HUES64 (cell line): Measurements from ENCODE around the gene EEF1E1.

Experiments used
- H3K27ac ChIP-seq: 2 replicates; pipeline ENCODE4 v1.7.0; 2013; ENCODE audit warnings: low read depth, low read length, inconsistent platforms
- H3K27me3 ChIP-seq: 2 replicates; pipeline ENCODE4 v1.6.1; 2013; ENCODE audit warnings: mild to moderate bottlenecking, low read length; ENCODE audit not compliant: insufficient read depth
- H3K36me3 ChIP-seq: 2 replicates; pipeline ENCODE4 v1.6.1; 2013; ENCODE audit warnings: mild to moderate bottlenecking, low read length; ENCODE audit not compliant: insufficient read depth
- H3K4me1 ChIP-seq: 2 replicates; pipeline ENCODE4 v1.6.1; 2013; ENCODE audit warnings: mild to moderate bottlenecking, low read length, moderate library complexity; ENCODE audit not compliant: insufficient read depth
- H3K4me3 ChIP-seq: 2 replicates; pipeline ENCODE4 v1.5.1; 2013; ENCODE audit warnings: mild to moderate bottlenecking, low read length, moderate library complexity
- H3K9ac ChIP-seq: 2 replicates; pipeline ENCODE4 v1.6.1; 2013; ENCODE audit warnings: mild to moderate bottlenecking, low read depth, low read length
- H3K9me3 ChIP-seq: 2 replicates; pipeline ENCODE4 v1.6.1; 2013; ENCODE audit warnings: low read depth, low read length; ENCODE audit not compliant: insufficient read depth
- WGBS: fragments of 150-250, 120-280 bp; methylation state at CpG from one replicate; pipeline ENCODE4 v1.1.7; 2013; ENCODE audit warnings: missing lambda C conversion rate; 5-methylcytosine and 5-hydroxymethylcytosine counted together

EEF1E1 gene

DNA sequence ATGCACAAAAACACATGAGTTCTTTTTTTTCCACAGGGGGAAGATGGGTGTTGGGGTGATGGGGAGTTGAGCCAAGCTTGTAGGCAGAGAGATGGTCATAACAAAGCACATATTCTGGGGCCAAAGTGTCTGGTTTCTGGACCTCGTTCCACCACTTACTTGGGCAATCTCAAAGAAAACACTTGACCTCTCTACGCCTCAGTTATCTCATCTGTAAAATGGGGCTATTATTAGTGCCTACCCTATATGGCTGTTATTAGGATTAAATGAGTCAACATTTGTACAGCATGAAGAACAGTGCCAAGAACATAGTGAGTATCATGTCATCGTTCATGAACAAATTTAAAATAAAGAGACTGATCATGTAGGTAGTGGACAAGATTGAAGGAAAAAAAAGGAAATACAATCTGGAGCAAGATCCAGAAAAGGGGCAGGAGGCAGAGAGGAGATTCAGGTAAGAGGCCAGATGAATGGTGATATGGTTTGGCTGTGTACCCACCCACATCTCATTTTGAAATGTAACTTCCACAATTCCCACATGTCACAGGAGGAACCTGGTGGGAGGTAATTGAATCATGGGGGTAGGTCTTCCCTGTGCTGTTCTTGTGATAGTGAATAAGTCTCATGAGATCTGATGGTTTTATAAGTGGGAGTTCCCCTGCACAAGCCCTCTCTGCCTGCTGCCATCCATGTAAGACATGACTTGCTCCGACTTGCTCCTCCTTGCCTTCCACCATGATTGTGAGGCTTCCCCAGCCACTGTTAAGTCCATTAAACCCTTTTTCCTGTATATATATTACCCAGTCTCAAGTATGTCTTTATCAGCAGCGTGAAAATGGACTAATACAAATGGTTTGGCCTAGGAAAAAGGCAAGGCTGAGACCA is 14.2 kb downstream of the EEF1E1 start:
- no peak overlapping the region for H3K27ac ChIP-seq
- H3K9me3 ChIP-seq, result peaks cover 13% of the 10 kb centered on the region; the same call in 1 of the 2 replicates
- no peaks in the 10 kb centered on the region for H3K4me1 ChIP-seq
- H3K9ac ChIP-seq, result no peak overlapping the region
- 97% methylated on average over 4 of the region's 5 CpGs for WGBS
- H3K36me3 ChIP-seq, result peaks cover 93% of the 10 kb centered on the region
- H3K27me3 ChIP-seq, result no peaks in the 10 kb centered on the region
- H3K4me3 ChIP-seq, result no peak overlapping the region

DNA sequence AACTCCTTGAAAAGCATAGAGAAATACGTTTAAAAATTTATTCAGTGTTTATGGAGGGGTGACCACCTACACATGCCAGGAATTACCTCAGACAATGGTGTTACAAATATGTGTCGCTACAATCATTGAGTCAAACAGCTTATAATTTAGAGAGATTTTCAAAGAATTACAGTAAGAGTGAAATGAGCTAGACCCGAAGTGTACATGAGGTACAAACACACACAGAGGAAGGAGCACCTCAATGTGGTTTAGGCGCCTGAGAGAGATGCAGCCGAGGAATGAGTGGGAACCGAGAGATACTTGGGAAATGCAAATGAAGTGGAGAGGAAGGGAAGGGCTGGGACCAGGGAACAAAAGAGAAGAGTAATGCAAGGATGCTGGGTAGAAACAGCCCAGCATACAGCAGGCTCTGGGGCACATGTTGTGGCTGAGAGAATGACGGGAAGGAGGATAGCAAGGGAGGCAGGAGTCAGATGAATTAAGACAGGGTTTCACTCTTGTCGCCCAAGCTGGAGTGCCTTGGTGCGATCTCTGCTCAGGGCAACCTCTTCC is 15.5 kb downstream of the EEF1E1 start:
- Histone ChIP-seq H3K27ac (no peak overlapping the region), H3K9ac (no peak overlapping the region), H3K36me3 (peaks cover 87% of the 10 kb centered on the region), H3K27me3 (no peaks in the 10 kb centered on the region), H3K4me1 (no peaks in the 10 kb centered on the region), H3K9me3 (peaks cover 13% of the 10 kb centered on the region; the same call in 1 of the 2 replicates), H3K4me3 (no peak overlapping the region)
- WGBS, result 88% methylated on average over 9 of the region's 9 CpGs

DNA sequence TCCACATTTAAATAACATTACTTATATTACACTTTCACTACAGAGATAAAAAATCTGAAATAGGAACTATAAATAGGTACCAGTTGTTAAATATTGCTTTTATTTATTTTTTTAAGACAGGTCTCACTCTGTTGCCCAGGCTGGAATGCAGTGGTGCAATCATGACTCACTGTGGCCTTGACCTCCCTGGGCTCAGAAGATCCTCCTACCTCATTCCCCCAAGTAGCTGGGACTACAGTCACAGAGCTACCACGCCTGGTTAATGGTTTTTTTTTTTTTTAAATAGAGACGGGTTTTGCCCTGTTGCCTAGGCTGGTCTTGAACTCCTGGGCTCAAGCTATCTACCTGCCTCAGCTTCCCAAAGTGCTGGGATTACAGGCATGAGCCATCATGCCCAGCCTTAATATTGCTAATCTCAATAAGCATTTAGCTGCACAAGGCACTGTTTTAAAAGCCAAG is 17.3 kb downstream of the EEF1E1 start:
- Histone ChIP-seq H3K27ac (no peak overlapping the region), H3K9me3 (peaks cover 13% of the 10 kb centered on the region; the same call in 1 of the 2 replicates), H3K27me3 (no peaks in the 10 kb centered on the region), H3K36me3 (peaks cover 87% of the 10 kb centered on the region), H3K4me1 (no peaks in the 10 kb centered on the region), H3K4me3 (no peak overlapping the region), H3K9ac (no peak overlapping the region)
- WGBS, result 84% methylated on average over 2 of the region's 2 CpGs

DNA sequence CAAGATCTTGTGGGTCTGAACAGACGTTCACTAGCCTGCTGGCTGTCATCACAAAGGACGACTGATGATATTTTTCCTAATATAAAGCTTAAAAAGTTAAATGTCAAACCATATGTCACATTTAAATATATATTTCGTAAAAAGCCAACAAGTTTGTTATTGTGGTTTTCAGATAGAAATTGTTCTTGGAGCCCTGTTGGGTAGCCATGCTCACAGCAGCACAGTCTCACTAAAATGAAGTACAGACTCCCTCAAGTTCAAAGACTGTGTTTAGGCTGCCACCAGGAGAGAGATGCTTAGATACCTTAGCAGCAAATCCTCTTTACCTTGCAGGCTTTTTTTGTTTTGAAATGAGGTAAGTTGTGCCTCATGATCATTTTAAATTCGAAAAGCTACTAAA is 17.8 kb downstream of the EEF1E1 start:
- no peak overlapping the region for H3K4me3 ChIP-seq
- peaks cover 87% of the 10 kb centered on the region for H3K36me3 ChIP-seq
- 83% methylated on average over 2 of the region's 4 CpGs for WGBS
- no peak overlapping the region for H3K27ac ChIP-seq
- no peak overlapping the region for H3K9ac ChIP-seq
- no peaks in the 10 kb centered on the region for H3K4me1 ChIP-seq
- no peaks in the 10 kb centered on the region for H3K27me3 ChIP-seq
- peaks cover 11% of the 10 kb centered on the region; the same call in 1 of the 2 replicates for H3K9me3 ChIP-seq

DNA sequence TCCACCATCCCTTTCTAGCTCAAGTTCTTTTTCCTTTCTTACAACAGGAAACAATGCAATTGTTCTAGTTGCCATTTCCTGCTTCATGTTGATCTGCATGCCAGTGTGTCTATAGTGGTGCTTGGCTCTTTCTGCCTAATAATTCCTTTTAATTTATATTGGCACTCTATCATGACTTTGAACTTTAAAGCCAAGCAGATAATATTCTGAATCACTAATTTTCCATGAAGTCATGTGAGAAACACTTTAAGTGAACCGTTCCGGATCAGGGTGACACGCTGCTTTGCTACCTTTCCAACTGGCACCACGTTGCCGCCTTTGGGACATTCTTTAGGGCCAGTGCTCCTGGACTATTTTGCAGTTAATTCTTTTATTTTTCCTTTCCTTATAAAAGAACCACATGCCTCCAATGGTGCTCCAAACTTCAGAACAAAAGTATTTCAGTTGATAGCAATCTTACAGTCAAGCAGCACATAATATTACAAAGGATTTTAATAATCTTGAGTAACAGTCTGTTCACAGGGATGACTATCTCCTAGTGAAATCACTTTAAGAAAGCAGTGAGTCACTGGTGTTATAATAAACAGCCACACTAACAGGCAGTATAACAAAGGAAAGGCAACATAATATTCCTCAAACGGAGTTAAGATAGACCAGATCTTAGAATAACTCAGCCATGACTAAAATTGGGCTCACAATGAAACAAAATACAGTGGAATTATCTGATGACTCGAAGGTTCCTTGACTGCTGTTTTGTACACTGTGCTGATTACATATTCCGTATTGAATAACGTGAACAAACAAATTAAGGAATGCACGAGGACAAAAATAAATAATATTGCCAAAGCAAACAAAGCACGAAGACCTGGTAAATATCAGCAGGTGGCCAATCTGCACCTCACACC is 19.1 kb downstream of the EEF1E1 start:
- Histone ChIP-seq H3K36me3 (peaks cover 87% of the 10 kb centered on the region), H3K4me1 (no peaks in the 10 kb centered on the region)

DNA sequence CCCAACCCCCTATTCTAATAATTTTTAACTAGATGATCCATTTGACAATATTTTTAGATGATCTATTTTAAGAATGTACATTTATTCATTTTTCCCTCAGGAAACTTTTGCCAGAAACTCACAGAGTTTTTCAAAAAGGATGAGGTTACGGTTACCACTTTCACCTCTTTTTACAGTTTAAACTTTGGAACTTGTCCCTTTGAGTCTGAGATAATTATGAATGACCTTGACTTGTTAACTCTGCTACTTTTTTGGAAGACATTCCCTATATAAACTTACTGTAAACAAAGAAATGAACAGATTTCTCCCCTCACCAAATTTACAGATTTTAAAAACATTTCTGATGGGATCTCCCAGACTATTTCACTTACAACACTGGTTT is 19.8 kb downstream of the EEF1E1 start:
- H3K36me3 ChIP-seq, result peaks cover 84% of the 10 kb centered on the region
- no peak overlapping the region for H3K9ac ChIP-seq
- WGBS, result 100% methylated on average over 1 of the region's 1 CpG
- no peak overlapping the region for H3K27ac ChIP-seq
- no peaks in the 10 kb centered on the region for H3K9me3 ChIP-seq
- H3K27me3 ChIP-seq, result no peaks in the 10 kb centered on the region
- H3K4me1 ChIP-seq, result no peaks in the 10 kb centered on the region
- no peak overlapping the region for H3K4me3 ChIP-seq

More for the DNA sequence above, 19.1 kb downstream of the EEF1E1 start:
- Histone ChIP-seq H3K27ac (no peak overlapping the region), H3K27me3 (no peaks in the 10 kb centered on the region), H3K4me3 (no peak overlapping the region), H3K9ac (no peak overlapping the region), H3K9me3 (no peaks in the 10 kb centered on the region)
- 82% methylated on average over 11 of the region's 11 CpGs for WGBS

DNA sequence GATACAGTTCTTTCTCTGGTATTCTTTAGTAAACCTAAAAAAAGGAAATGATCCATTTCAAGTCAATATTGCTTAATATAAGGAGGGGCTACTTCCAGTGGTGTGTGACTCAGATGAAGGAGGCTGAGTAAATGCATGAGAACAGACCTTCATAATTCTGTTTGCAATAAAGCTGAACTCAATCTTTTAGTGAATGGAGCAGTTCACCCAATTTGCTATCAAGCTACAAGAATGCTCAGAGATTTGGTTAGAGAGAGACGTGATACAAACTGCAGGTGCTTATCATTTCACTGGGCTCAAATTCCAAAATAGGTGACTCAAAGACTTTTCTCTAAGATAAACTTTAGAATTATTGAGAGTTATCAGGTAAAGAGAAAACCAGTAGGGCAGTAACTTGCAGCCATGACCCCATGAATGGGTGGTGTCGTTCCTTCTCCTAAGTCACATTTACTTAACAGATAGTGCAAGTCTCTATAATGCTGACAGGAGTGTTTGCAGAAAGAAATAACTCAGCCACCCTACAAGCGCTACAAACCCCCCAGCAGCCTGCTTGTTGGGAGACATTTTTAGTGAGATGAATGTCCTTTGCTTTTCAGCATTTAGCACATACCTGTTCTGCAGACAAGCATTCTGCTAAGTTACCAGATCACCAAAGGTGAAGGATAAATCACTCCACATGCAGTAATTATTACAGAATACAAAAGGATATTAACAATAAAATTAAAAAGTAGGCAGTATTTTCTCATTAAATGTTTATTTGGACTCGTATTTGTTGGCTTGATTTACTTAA is 21.8 kb downstream of the EEF1E1 start:
- Histone ChIP-seq H3K27ac (no peak overlapping the region), H3K9ac (no peak overlapping the region), H3K4me1 (no peaks in the 10 kb centered on the region), H3K27me3 (no peaks in the 10 kb centered on the region), H3K36me3 (peaks cover 67% of the 10 kb centered on the region), H3K9me3 (no peaks in the 10 kb centered on the region), H3K4me3 (no peak overlapping the region)
- 96% methylated on average over 2 of the region's 4 CpGs for WGBS

DNA sequence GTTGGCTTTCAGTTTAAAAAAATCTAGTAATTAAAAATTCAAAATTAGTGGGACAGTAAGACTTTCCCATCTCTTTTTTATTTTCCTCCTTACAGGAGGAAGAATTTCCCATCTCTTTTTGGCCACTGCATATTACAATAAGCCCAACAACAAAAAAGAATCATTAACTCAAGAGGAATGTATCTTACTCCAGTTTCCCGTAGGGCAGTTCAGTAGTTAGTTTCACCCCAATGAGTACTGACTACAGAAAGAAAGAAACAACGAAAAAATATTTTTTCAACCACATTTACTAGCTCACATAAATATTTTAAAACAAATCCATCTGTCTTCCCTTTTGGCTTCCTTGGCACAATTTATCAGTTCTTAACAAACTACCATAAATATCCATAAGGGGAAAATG is 23.2 kb downstream of the EEF1E1 start:
- H3K4me3 ChIP-seq, result no peak overlapping the region
- H3K27me3 ChIP-seq, result no peaks in the 10 kb centered on the region
- WGBS, result 95% methylated on average over 2 of the region's 2 CpGs
- H3K36me3 ChIP-seq, result peaks cover 57% of the 10 kb centered on the region
- no peak overlapping the region for H3K27ac ChIP-seq
- no peaks in the 10 kb centered on the region for H3K9me3 ChIP-seq
- H3K4me1 ChIP-seq, result no peaks in the 10 kb centered on the region
- no peak overlapping the region for H3K9ac ChIP-seq

DNA sequence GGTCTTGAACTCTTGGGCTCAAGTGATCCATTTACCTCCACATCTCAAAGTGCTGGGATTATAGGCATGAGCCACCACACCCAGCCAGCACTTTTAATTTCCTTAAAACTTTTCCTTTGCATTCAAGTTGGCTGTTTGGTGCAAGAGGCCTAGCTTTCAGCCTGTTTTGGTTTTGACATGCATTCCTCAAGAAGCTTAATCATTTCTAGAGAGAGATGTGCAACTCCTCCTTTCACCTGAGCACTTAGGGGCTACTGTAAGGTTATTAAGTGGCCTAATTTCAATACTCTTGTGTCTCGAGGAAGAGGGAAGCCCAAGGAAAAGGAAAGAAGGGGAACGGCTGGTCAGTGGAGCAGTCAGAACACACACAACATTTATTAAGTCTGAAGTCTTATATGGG is 24.4 kb downstream of the EEF1E1 start:
- WGBS, result 96% methylated on average over 2 of the region's 2 CpGs
- H3K9me3 ChIP-seq, result no peaks in the 10 kb centered on the region
- no peaks in the 10 kb centered on the region for H3K27me3 ChIP-seq
- H3K4me1 ChIP-seq, result no peaks in the 10 kb centered on the region
- peaks cover 46% of the 10 kb centered on the region for H3K36me3 ChIP-seq
- no peak overlapping the region for H3K4me3 ChIP-seq
- H3K27ac ChIP-seq, result no peak overlapping the region
- no peak overlapping the region for H3K9ac ChIP-seq

DNA sequence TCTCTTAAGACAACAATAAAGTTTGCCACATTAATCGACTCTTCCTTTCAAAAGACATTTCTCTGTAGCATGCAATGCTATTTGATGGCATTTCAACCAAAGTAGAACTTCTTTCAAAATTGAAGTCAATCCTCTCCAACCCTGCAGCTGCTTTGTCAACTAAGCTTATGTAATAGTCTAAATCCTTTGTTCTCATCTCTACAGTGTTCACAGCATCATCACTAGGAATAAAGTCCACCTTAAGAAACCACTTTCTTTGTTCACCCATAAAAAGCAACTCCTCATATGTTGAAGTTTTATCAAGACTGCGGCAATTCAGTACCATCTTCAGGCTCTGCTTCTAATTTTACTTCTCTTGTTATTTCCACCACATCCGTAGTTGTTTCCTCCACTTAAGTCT is 26.6 kb downstream of the EEF1E1 start:
- H3K9ac ChIP-seq, result no peak overlapping the region
- H3K4me3 ChIP-seq, result no peak overlapping the region
- H3K36me3 ChIP-seq, result peaks cover 29% of the 10 kb centered on the region
- 92% methylated on average over 3 of the region's 3 CpGs for WGBS
- H3K4me1 ChIP-seq, result no peaks in the 10 kb centered on the region
- H3K27ac ChIP-seq, result no peak overlapping the region
- no peaks in the 10 kb centered on the region for H3K27me3 ChIP-seq
- H3K9me3 ChIP-seq, result no peaks in the 10 kb centered on the region
